ENCODE results near the gene ZBTB26. TPM values are rescaled to one million over a fixed set of nuclear protein-coding genes. Genes with fewer than 3 reads are reported as not detected.
"Not testable (repeated sequence)": the region's sequence is repeated elsewhere in the genome, so short reads cannot be mapped to it uniquely, and the experiment has no call there.

ZBTB26 gene
- total RNA-seq, 1 experiment from 2014 or later: 8.2 TPM

GRCh38 chr9:122929796-122930354, 1.4 kb downstream of the ZBTB26 start:
- DNase-seq (ENCODE audit: extremely low read depth, low read depth): no peak

GRCh38 chr9:122923947-122924346, 7.4 kb downstream of the ZBTB26 start:
- no peak for DNase-seq (ENCODE audit: extremely low read depth, low read depth)

- no peak for DNase-seq (ENCODE audit: extremely low read depth, low read depth)
Measured at GRCh38 chr9:122922713-122923112, 8.6 kb downstream of the ZBTB26 start.

GRCh38 chr9:122918310-122918709, 13.0 kb downstream of the ZBTB26 start:
- no peak for DNase-seq (ENCODE audit: extremely low read depth, low read depth)

- peak; percentile 78 for DNase-seq (ENCODE audit: extremely low read depth, low read depth)
Measured at GRCh38 chr9:122912964-122913673, 18.2 kb downstream of the ZBTB26 start, which contains the start of gene ZBTB6. Gene ZBTB6 (minus strand): TSS chr9:122913323. CDS start chr9:122912072, 1,251 bp downstream.

GRCh38 chr9:122912671-122912963, 18.7 kb downstream of the ZBTB26 start:
- no peak for DNase-seq (ENCODE audit: extremely low read depth, low read depth)

GRCh38 chr9:122906122-122906521, 25.2 kb downstream of the ZBTB26 start:
- not testable (repeated sequence) for DNase-seq (ENCODE audit: extremely low read depth, low read depth)

GRCh38 chr9:122904823-122905710, 26.2 kb downstream of the ZBTB26 start, which contains the start of gene RC3H2:
Gene RC3H2 (minus strand): TSS chr9:122905359. CDS start chr9:122897509, 7,850 bp downstream.
- peak; percentile 100 for DNase-seq (ENCODE audit: extremely low read depth, low read depth)

GRCh38 chr9:122904466-122904822, 26.9 kb downstream of the ZBTB26 start:
- peak; percentile 16 for DNase-seq (ENCODE audit: extremely low read depth, low read depth)

GRCh38 chr9:122900791-122901190, 30.5 kb downstream of the ZBTB26 start:
- DNase-seq (ENCODE audit: extremely low read depth, low read depth): no peak

- DNase-seq (ENCODE audit: extremely low read depth, low read depth): no peak
Measured at GRCh38 chr9:122897969-122898368, 33.3 kb downstream of the ZBTB26 start.

GRCh38 chr9:122888480-122888879, 42.8 kb downstream of the ZBTB26 start:
- DNase-seq (ENCODE audit: extremely low read depth, low read depth): no peak

GRCh38 chr9:122883125-122883524, 48.2 kb downstream of the ZBTB26 start:
- no peak for DNase-seq (ENCODE audit: extremely low read depth, low read depth)

GRCh38 chr9:122879443-122879842, 51.9 kb downstream of the ZBTB26 start:
- DNase-seq (ENCODE audit: extremely low read depth, low read depth): no peak

- DNase-seq (ENCODE audit: extremely low read depth, low read depth): no peak
Measured at GRCh38 chr9:122875523-122875922, 55.8 kb downstream of the ZBTB26 start.

GRCh38 chr9:122867276-122867675, 64.0 kb downstream of the ZBTB26 start:
- not testable (repeated sequence) for DNase-seq (ENCODE audit: extremely low read depth, low read depth)

GRCh38 chr9:122866079-122866478, 65.2 kb downstream of the ZBTB26 start:
- DNase-seq (ENCODE audit: extremely low read depth, low read depth): no peak
